ENCODE results near the gene FAM181A. TPM values are rescaled to one million over a fixed set of nuclear protein-coding genes. Genes with fewer than 3 reads are reported as not detected.

FAM181A gene
- total and polyA plus RNA-seq, 4 donors, result 1.9 to 4.0 (median 3.3) TPM

DNA sequence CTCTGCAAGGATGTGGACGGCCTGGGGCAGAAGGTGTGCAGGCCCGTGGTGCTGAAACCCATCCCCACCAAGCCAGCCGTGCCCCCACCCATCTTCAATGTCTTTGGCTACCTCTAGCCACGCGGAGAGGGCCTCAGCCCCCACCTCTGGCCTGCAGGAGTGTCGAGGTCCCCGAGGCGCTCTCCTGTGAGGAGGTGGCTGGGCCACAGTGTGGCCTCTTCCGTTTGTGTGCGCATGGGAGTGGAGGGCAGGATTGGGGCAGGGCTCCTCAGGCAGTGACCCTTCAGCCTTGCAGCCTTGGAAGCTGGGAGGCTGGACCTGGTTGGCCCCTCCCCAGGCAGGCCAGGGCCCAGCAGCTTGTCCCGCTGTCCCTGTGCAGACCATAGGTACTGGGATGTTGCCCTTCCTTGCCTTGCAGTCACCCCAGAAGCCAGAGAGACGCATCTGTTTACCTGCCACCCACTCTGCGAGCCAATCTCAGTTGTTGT is 1.9 kb downstream of the FAM181A start:
- TF ChIP-seq, protein P1, sequence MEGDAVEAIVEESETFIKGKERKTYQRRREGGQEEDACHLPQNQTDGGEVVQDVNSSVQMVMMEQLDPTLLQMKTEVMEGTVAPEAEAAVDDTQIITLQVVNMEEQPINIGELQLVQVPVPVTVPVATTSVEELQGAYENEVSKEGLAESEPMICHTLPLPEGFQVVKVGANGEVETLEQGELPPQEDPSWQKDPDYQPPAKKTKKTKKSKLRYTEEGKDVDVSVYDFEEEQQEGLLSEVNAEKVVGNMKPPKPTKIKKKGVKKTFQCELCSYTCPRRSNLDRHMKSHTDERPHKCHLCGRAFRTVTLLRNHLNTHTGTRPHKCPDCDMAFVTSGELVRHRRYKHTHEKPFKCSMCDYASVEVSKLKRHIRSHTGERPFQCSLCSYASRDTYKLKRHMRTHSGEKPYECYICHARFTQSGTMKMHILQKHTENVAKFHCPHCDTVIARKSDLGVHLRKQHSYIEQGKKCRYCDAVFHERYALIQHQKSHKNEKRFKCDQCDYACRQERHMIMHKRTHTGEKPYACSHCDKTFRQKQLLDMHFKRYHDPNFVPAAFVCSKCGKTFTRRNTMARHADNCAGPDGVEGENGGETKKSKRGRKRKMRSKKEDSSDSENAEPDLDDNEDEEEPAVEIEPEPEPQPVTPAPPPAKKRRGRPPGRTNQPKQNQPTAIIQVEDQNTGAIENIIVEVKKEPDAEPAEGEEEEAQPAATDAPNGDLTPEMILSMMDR (IDR thresholded peaks at IDR 0.05; ENCODE audit: control extremely low read depth, extremely low read depth), result no peak
- 82 to 83% methylated on average over 13 of the region's 13 CpGs for WGBS, 2 donors
- Histone ChIP-seq H3K9me3 (ENCODE audit: control insufficient read depth in 4 of 4, insufficient read depth in 3 of 4, low read length in 3 of 4) (no peaks in the 10 kb centered on the region), H3K27ac (ENCODE audit: low read depth in 1 of 2, low read length in 1 of 2) (no peak overlapping the region), H3K36me3 (ENCODE audit: control insufficient read depth in 4 of 4, insufficient read depth in 4 of 4, low read length in 4 of 4) (no peaks in the 10 kb centered on the region), H3K9ac (ENCODE audit: insufficient read depth in 1 of 2, low read length in 2 of 2) (no peak overlapping the region), H3K4me1 (ENCODE audit: control insufficient read depth in 5 of 5, insufficient read depth in 5 of 5, low read length in 5 of 5) (peaks cover 0 to 7% (median 0%) of the 10 kb centered on the region in 5 donors), H3K4me3 (no peak overlapping the region), H3K27me3 (ENCODE audit: control insufficient read depth in 3 of 3, insufficient read depth in 3 of 3, low read length in 2 of 3) (peaks cover 0 to 2% (median 0%) of the 10 kb centered on the region in 3 donors)
- DNase-seq (no peak), ATAC-seq (ENCODE audit: insufficient read depth, low FRiP score) (no peak)

DNA sequence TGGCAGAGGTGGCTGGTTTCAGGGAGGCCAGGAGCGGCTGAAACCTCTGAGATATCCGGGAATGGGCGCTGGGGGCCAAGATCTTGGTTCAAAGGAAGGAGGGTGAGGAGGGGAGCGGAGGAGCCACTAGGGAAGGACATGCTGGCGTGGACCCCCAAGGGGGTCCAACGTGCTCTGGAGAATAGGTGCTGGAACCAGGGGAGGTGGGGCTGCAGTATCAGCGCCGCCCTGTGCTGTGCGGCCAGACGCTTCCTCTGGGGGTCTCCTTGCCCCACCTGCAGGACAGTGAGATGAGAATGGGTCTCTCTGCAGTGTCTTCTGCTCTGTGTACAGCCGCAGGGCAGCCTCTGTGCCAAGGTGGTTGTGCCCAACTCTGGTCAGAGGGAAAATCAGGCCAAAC is 2.5 kb downstream of the FAM181A start:
- TF ChIP-seq, protein P1 (IDR thresholded peaks at IDR 0.05; ENCODE audit: control extremely low read depth, extremely low read depth), result no peak
- Histone ChIP-seq H3K4me3 (no peak overlapping the region), H3K36me3 (ENCODE audit: control insufficient read depth in 4 of 4, insufficient read depth in 4 of 4, low read length in 4 of 4) (no peaks in the 10 kb centered on the region), H3K27ac (ENCODE audit: low read depth in 1 of 2, low read length in 1 of 2) (no peak overlapping the region), H3K27me3 (ENCODE audit: control insufficient read depth in 3 of 3, insufficient read depth in 3 of 3, low read length in 2 of 3) (peaks cover 0 to 5% (median under 1%) of the 10 kb centered on the region in 3 donors), H3K9me3 (ENCODE audit: control insufficient read depth in 4 of 4, insufficient read depth in 3 of 4, low read length in 3 of 4) (no peaks in the 10 kb centered on the region), H3K9ac (ENCODE audit: insufficient read depth in 1 of 2, low read length in 2 of 2) (no peak overlapping the region), H3K4me1 (ENCODE audit: control insufficient read depth in 5 of 5, insufficient read depth in 5 of 5, low read length in 5 of 5) (peaks cover 0 to 7% (median 0%) of the 10 kb centered on the region in 5 donors)
- ATAC-seq (ENCODE audit: insufficient read depth, low FRiP score) (no peak), DNase-seq (no peak)
- WGBS, 2 donors, result 89 to 93% methylated on average over 11 of the region's 11 CpGs

DNA sequence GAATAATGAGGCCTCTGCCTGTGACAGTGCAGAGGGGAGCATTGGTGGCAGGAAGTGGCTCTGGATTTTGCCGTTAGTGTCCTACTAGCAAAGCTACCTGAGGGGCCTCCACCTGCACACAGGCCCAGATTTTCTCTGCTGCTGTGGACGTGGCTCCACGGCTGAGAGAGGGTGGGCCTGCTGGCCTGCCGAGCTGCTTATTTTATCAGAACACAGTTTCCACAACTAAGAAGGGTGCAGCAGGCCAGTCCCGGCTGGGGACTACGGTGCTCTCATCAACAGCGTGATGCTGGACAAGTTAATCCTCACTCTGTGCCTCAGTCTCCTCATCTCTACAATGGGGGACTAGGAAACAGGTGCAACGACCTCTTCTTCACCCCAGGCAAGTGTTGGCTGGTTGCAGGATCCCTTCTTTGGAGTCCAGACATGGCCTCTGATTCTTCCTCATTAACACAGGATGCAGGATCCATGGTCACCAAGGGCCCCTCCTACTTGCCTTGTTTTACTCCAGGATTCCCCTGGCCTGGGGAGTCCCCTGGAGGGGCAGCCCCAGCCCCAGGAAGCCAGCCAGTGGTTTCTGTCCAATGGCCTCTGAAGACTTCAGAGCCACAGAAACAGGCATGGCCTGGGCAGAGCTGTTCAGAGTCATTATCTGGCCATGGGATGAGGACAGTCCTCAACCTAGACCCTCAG is 3.3 kb downstream of the FAM181A start:
- H3K36me3 ChIP-seq (ENCODE audit: control insufficient read depth in 4 of 4, insufficient read depth in 4 of 4, low read length in 4 of 4), result no peaks in the 10 kb centered on the region
- ATAC-seq (ENCODE audit: insufficient read depth, low FRiP score), result no peak
- TF ChIP-seq, protein P1 (IDR thresholded peaks at IDR 0.05; ENCODE audit: control extremely low read depth, extremely low read depth), result no peak
- H3K9ac ChIP-seq (ENCODE audit: insufficient read depth in 1 of 2, low read length in 2 of 2), result no peak overlapping the region
- H3K27me3 ChIP-seq (ENCODE audit: control insufficient read depth in 3 of 3, insufficient read depth in 3 of 3, low read length in 2 of 3), result peaks cover 0 to 5% (median 3%) of the 10 kb centered on the region in 3 donors
- H3K4me1 ChIP-seq (ENCODE audit: control insufficient read depth in 5 of 5, insufficient read depth in 5 of 5, low read length in 5 of 5), result peaks cover 0 to 7% (median 0%) of the 10 kb centered on the region in 5 donors
- no peak for DNase-seq
- WGBS, 2 donors, result 83 to 89% methylated on average over 8 of the region's 8 CpGs
- H3K27ac ChIP-seq (ENCODE audit: low read depth in 1 of 2, low read length in 1 of 2), result no peak overlapping the region
- no peaks in the 10 kb centered on the region for H3K9me3 ChIP-seq (ENCODE audit: control insufficient read depth in 4 of 4, insufficient read depth in 3 of 4, low read length in 3 of 4)
- no peak overlapping the region for H3K4me3 ChIP-seq
